CD14-positive monocyte (primary cell): Measurements from ENCODE around the gene KRTAP2-2. TPM values are rescaled to one million over a fixed set of nuclear protein-coding genes. Genes with fewer than 3 reads are reported as not detected.
"Not testable (repeated sequence)": the region's sequence is repeated elsewhere in the genome, so short reads cannot be mapped to it uniquely, and the experiment has no call there.

Source experiments
- DNase-seq, 3 donors: peaks; one replicate each; pipeline ENCODE4 v3.0.0-alpha.2; 2011 to 2022
- H2AFZ ChIP-seq: 2 replicates; pipeline ENCODE4 v1.6.0; 2012; ENCODE audit warnings: mild to moderate bottlenecking, low read depth, low read length, inconsistent platforms; ENCODE audit not compliant: insufficient read depth, poor library complexity, severe bottlenecking
- H3K27ac ChIP-seq, 2 donors: 1 replicate in 1 of 2; 2 replicates in 1 of 2; pipeline ENCODE4 v1.5.1; 2012 to 2013; ENCODE audit warnings: low read length in 2 of 2, control low read depth in 1 of 2, inconsistent platforms in 1 of 2, low read depth in 1 of 2, mild to moderate bottlenecking in 1 of 2
- H3K27me3 ChIP-seq, 2 donors: one replicate each; pipeline versions ENCODE4 v1.6.0 to v1.6.1; 2011 to 2013; ENCODE audit warnings: low read length in 2 of 2; ENCODE audit not compliant: control insufficient read depth in 2 of 2, insufficient read depth in 2 of 2
- H3K36me3 ChIP-seq, 2 donors: replicated peaks in 1 of 2; 1 replicate in 1 of 2; 2 replicates in 1 of 2; pipeline versions ENCODE4 v1.5.1 to v1.6.1; 2012 to 2013; ENCODE audit warnings: low read length in 2 of 2, control low read depth in 1 of 2, inconsistent platforms in 1 of 2, mild to moderate bottlenecking in 1 of 2; ENCODE audit not compliant: insufficient read depth in 2 of 2, control insufficient read depth in 1 of 2
- H3K4me1 ChIP-seq, 2 donors: 1 replicate in 1 of 2; 2 replicates in 1 of 2; pipeline versions ENCODE4 v1.5.1 to v1.6.1; 2012 to 2013; ENCODE audit warnings: low read length in 2 of 2, control low read depth in 1 of 2, inconsistent platforms in 1 of 2, mild to moderate bottlenecking in 1 of 2, moderate library complexity in 1 of 2; ENCODE audit not compliant: insufficient read depth in 2 of 2, control insufficient read depth in 1 of 2
- H3K4me2 ChIP-seq: replicated peaks from 2 replicates; pipeline ENCODE3; 2012; ENCODE audit warnings: low read length, moderate library complexity, mild to moderate bottlenecking; ENCODE audit not compliant: poor library complexity, severe bottlenecking; ENCODE audit errors: extremely low read depth
- H3K4me3 ChIP-seq, 3 experiments: fragments of 200-600 bp in 1 of 3; sonication (generic) in 1 of 3; replicated peaks in 1 of 3; 1 replicate in 2 of 3; 2 replicates in 1 of 3; pipeline ENCODE4 v1.5.1; 2011 to 2013; ENCODE audit warnings: low read length in 3 of 3, mild to moderate bottlenecking in 3 of 3, control low read depth in 2 of 3, low read depth in 2 of 3, inconsistent platforms in 1 of 3, moderate library complexity in 1 of 3
- H3K79me2 ChIP-seq: 2 replicates; pipeline ENCODE4 v1.6.0; 2012; ENCODE audit warnings: mild to moderate bottlenecking, control low read depth, inconsistent platforms, low read length, moderate library complexity; ENCODE audit not compliant: insufficient read depth
- H3K9ac ChIP-seq: 2 replicates; pipeline ENCODE4 v1.6.0; 2017; ENCODE audit warnings: low read length, mild to moderate bottlenecking; ENCODE audit not compliant: insufficient read depth, poor library complexity, severe bottlenecking
- H3K9me3 ChIP-seq, 2 donors: replicated peaks in 1 of 2; 1 replicate in 1 of 2; 2 replicates in 1 of 2; pipeline versions ENCODE4 v1.5.1 to v1.6.1; 2012 to 2013; ENCODE audit warnings: low read length in 2 of 2, control low read depth in 1 of 2; ENCODE audit not compliant: control insufficient read depth in 1 of 2, insufficient read depth in 1 of 2
- H4K20me1 ChIP-seq: 2 replicates; pipeline ENCODE4 v1.6.0; 2012; ENCODE audit warnings: mild to moderate bottlenecking, low read length, control low read depth, moderate library complexity; ENCODE audit not compliant: insufficient read depth
- H3K27ac Mint-ChIP-seq, 7 donors: one replicate each; pipeline ENCODE4 v1.8.0; 2020; ENCODE audit warnings: mild to moderate bottlenecking in 7 of 7, mixed read lengths in 7 of 7, moderate library complexity in 6 of 7, inconsistent platforms in 2 of 7
- H3K27me3 Mint-ChIP-seq, 3 donors: one replicate each; pipeline ENCODE4 v1.8.0; 2021 to 2022; ENCODE audit warnings: low read depth in 3 of 3, mild to moderate bottlenecking in 3 of 3, mixed read lengths in 3 of 3, moderate library complexity in 3 of 3, inconsistent platforms in 1 of 3
- H3K36me3 Mint-ChIP-seq, 2 donors: one replicate each; pipeline ENCODE4 v1.8.0; 2020; ENCODE audit warnings: mixed read lengths in 2 of 2, inconsistent platforms in 1 of 2, mild to moderate bottlenecking in 1 of 2
- H3K4me1 Mint-ChIP-seq: one replicate; pipeline ENCODE4 v1.8.0; 2020; ENCODE audit warnings: mild to moderate bottlenecking, mixed read lengths
- H3K4me3 Mint-ChIP-seq, 2 donors: one replicate each; pipeline ENCODE4 v1.8.0; 2020; ENCODE audit warnings: mild to moderate bottlenecking in 2 of 2, mixed read lengths in 2 of 2, moderate library complexity in 1 of 2
- H3K9me3 Mint-ChIP-seq, 7 donors: one replicate each; pipeline ENCODE4 v1.8.0; 2020 to 2022; ENCODE audit warnings: mixed read lengths in 7 of 7, mild to moderate bottlenecking in 6 of 7, moderate library complexity in 6 of 7, inconsistent platforms in 2 of 7
- CTCF ChIP-seq: fragments of 200-600 bp; IDR thresholded peaks from one replicate; pipeline ENCODE4 v1.8.0; 2022; ENCODE audit warnings: antibody characterized with exemption, mild to moderate bottlenecking
- WGBS: methylation state at CpG from one replicate; pipeline ENCODE4 v1.1.5; 2013; ENCODE audit warnings: missing lambda C conversion rate; ENCODE audit not compliant: insufficient coverage; 5-methylcytosine and 5-hydroxymethylcytosine counted together
- intact Hi-C, 2 donors: fragments of 100-400 bp; cut with micrococcal nuclease; formaldehyde crosslinking; loops; one replicate each; pipeline versions ENCODE4 v1.15.0 to v1.15.1; 2023
- polyA plus RNA-seq, 3 donors: library from polyadenylated mRNA; depleted of rRNA in 1 of 3; unstranded in 2 of 3; stranded (reverse) in 1 of 3; fragments of 300-500 nt in 2 of 3; fragments of >200 nt in 1 of 3; fragmentation: Illumina TruSeq in 2 of 3; gene quantifications; 1 replicate in 2 of 3; 2 replicates in 1 of 3; pipeline ENCODE4 v1.2.3, GENCODE V29; 2012 to 2021

Gene KRTAP2-2
- polyA plus RNA-seq, 3 donors, result not detected

GRCh38 chr17:41042953-41043352, 12.1 kb downstream of the KRTAP2-2 start:
- Histone ChIP-seq H3K9me3 (no peaks in the 10 kb centered on the region), H3K36me3 (no peaks in the 10 kb centered on the region), H3K4me3 (no peak overlapping the region), H3K79me2 (no peaks in the 10 kb centered on the region), H3K4me2 (no peak overlapping the region), H3K27me3 (peaks cover 4 to 5% of the 10 kb centered on the region in 2 donors), H3K27ac (no peak overlapping the region), H2AFZ (no peak overlapping the region), H3K4me1 (no peaks in the 10 kb centered on the region), H4K20me1 (no peaks in the 10 kb centered on the region), H3K9ac (no peak overlapping the region)
- no peak for DNase-seq
- Mint-ChIP-seq H3K4me3 (no peak overlapping the region), H3K27me3 (peaks cover 7 to 21% (median 12%) of the 10 kb centered on the region in 3 donors), H3K4me1 (no peaks in the 10 kb centered on the region), H3K9me3 (peaks cover 0 to 7% (median 2%) of the 10 kb centered on the region in 7 donors), H3K27ac (no peak overlapping the region), H3K36me3 (no peaks in the 10 kb centered on the region)
- intact Hi-C loops, result no loop called here
- WGBS, result no CpG with 5 or more reads among the region's 1 CpG
- no peak for TF ChIP-seq CTCF

GRCh38 chr17:41040783-41041571, 14.1 kb downstream of the KRTAP2-2 start, which contains the start of gene KRTAP1-1:
Gene KRTAP1-1 (minus strand): TSS chr17:41041450. CDS start chr17:41041397, 53 bp downstream.
- H4K20me1 ChIP-seq, intact Hi-C loops, H3K36me3 ChIP-seq, H3K36me3 Mint-ChIP-seq, H3K27ac Mint-ChIP-seq, H3K27ac ChIP-seq, H3K9me3 ChIP-seq, H3K4me3 ChIP-seq, H3K9ac ChIP-seq, DNase-seq, H3K27me3 ChIP-seq, H3K27me3 Mint-ChIP-seq, H3K4me2 ChIP-seq, H3K4me1 Mint-ChIP-seq, H3K79me2 ChIP-seq, H2AFZ ChIP-seq, H3K4me3 Mint-ChIP-seq, H3K9me3 Mint-ChIP-seq, H3K4me1 ChIP-seq: not testable (repeated sequence)
- 94% methylated on average over 6 of the region's 14 CpGs for WGBS
